GM21447 (cell line): ENCODE results near the gene RGPD5.
"Not testable (repeated sequence)": the region's sequence is repeated elsewhere in the genome, so short reads cannot be mapped to it uniquely, and the experiment has no call there.

ENCODE experiments used
- ATAC-seq: cut with Tn5 transposase; IDR thresholded peaks from one replicate; pipeline ENCODE4 v1.9.1; 2021; ENCODE audit not compliant: unreplicated experiment

The RGPD5 gene

DNA sequence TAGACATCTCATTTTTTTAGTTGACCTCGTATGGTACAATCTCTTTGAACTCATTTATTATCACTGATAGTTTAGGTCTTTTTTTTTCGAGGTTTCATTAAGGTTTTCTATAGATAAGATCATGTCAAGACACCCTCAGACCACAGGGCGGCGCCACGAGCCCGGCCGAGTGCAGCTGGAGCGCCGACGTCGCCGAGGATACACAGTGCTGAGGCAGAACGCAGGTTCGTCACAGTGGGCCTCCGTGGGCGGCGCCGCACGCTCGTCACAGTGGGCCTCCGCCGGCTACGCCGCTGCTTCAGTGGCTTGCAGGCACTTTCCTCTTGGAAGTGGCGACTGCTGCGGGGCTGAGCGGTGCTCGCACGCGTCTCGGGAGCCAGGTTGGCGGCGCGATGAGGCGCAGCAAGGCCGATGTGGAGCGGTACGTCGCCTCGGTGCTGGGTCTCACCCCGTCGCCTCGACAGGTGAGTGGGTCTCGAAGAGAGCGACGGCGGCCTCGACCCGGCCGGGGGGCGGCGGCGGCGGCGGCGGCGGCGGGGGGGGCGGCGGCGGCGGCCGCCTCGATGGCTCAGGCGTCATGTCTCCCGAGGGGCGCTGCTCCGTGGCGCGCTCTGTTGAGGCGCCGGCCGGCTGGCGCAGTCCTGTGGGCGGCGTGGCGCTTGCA lies at the start of gene RGPD5:
TSS of gene RGPD5 (plus strand) at position 232 of the 664 bp plus-strand sequence. CDS start at position 393, 161 bp downstream.
- ATAC-seq = peak; percentile 96

DNA sequence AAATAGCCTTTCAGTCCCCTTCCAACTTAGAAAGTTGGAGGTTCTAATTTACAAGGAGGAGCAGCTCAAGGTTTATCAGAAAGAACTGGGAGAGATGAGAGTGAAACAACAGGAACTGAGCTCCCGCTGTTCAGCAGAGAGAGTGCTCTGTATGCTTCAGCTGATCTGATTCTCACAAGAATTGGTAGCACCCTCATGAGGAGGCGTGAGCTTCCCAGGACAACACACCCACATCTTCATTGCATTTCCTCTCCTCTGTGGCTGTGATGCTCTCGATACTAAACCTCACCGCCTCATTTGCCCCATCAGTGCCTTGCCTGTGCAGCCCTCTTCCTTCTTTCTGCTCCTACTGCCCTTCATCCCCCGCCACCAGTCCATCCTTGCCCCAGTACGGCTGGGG lies 42.5 kb upstream of the RGPD5 start:
- ATAC-seq = not testable (repeated sequence)

DNA sequence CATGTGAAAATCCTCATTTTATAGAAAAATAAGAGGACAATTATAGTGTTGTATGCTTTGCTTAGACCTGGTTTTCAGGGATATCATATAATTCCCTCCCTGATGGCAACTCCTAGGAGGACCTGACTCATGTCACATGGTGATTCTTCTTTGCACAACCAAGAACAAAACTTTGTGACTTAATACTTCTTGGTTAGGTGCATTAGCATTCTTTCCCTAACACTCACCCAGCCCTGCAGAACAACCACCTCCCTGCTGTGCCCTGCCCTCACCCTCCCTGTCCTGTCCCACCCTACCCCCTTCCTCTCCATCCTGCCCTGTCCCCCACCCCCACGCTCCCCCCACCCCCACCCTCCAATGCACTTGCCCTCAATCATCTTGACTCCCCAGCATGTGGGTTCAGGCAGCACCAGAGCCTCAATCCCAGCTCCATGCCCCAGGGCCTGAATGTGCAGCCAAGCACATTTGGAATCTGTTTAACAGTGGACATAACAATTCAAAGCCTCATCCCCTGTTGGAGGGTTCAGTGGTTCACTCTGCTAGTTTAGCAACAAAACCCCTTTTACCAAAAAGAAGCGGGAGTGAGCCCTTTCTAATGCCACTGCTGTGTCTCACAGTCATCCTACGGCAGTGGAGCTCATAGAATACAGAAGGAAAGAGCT lies 36.8 kb upstream of the RGPD5 start:
- ATAC-seq = not testable (repeated sequence)

DNA sequence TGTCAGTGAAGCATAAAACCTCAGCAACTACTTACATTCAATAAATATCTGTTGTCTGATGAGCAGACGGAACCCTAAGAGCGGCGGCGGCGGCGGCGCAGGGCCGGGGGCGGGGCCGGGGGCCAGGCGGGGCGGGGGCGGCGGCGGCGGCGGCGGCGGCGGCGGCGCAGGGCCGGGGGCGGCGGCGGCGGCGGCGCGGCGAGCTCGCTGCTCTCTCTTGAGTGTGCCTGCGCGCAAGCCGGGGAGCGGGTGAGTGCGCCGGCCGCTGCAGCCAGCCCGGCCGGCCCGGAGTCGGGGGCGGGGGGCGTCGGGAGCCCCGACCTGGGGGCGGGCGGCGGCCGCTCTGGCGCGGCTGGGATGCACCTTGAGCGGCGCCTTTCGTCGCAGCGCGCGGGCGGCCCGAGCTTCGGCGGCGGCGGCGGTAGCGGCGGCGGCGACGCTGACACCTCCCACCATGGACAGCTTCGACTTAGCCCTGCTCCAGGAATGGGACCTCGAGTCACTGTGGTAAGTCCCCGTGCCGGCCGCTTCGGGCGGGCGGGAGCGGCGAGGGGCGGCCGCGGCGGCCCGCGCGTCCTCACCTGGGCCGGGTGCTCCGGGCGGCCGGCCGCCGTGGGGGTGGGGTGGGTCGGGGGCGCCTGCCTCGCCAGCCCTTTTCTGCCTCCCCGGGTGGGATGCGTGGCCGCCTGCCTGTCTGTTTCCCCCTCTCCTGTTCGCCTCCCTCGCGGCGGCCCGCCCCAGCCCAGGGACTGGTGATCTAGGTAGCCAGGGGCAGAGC lies 33.7 kb upstream of the RGPD5 start:
- not testable (repeated sequence) for ATAC-seq

DNA sequence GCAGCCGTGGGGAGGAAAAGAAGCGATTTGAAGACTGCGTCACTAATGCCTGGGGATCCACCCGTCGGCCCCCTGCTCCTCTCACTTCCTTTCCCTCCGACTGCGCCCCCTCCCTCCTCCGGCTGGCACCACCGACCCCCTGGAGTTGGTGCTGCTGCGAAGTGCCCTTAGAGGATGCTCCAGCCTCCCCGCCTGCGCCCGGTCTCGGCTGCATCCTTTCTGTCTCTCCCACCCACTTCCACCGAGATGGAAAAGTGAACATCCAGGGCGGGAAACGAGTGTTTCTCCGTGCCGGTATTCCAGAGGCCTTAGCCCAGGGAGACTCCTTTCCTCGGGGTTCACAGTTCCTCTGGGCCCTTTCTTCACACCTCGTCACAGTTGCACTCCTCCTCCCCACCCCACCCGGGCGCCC lies 33.1 kb upstream of the RGPD5 start:
- ATAC-seq = not testable (repeated sequence)

DNA sequence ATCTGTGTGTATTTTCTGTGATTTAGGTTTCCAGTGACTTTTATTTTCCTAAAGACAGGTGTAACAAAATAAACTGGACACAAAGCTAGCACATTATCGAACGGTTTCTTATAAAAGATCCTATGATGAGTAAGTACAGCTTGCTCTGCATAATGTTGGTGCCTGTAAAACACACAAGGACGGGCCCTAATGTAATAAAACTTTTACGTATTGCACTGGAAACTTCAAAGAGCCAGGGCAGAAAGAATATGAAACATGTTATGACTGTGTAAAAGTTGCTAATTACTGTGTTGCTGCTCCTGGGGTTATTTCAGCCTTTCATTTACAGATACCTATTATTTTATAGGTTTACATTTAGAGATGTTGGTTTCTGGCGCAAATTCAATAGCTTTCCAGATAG lies 32.1 kb upstream of the RGPD5 start:
- not testable (repeated sequence) for ATAC-seq

DNA sequence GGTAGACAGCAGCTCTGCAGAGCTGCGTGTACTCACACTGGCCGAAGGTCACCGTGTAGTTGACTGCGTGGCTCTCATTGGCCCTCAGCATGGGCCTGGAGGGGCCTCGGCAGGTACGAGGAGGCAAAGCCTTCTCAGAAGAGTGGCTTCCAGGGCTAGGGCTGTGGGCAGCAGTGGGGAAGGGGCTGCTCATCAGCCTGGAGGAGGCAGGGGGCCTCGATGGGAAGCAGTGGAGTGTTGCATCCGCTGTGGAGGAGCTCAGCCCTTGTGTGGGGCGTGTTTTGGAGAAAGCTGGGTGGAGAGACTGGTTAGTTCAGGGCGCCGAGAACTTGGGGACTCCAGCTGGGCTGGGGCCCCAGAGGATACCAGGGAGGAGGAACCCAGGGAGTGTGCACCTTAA lies 28.0 kb upstream of the RGPD5 start:
- ATAC-seq = not testable (repeated sequence)

DNA sequence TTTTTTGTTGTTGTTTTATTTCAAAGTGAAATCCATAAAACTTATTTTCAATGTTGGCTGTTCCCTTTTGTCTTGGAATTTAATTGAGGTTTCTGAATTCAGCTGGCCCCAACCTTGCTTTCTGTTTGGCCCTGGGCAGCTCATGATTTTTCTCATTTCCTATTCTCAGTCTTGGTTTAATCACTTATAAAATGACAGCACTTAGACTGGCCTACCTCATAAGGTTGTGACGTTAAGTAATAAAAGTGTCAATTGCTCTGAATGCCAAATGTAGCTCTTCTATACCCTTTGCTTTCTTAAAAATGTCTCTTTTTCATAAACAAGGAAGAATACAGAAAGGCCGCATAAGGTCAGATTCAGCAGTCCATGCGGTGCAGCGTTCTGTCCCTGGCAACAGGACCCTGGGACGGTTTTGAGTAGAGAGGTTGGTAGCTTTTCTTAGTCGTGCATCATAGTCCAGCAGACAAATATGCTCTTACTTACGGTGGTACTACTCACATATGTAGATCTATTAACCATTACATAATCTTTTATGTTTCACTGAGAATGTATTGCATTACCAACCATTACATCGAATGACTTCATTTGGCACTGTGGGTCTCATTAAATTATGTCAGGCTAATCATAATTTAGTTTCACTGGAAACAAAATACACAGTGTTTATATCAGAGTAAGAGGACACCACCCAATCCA lies 27.1 kb upstream of the RGPD5 start:
- ATAC-seq = not testable (repeated sequence)

DNA sequence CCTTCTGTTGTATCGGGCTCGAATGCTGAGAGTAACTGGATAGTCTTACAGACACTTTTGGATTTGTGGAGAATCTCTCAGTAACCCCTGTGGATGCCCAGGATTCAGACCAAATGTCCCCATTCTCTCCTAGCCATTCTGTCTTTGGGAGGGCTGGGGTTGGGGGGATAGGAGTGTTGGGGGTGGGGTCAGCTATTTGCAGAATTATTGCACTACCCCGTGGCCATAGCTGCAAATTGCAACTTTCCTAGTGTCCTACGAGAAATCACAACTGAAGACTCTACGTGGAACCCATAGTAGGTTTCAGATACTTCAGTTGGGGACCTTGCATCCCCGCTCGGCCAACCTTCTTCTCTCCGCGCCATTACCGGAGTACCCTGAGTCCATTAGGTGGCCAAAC lies 25.2 kb upstream of the RGPD5 start:
- not testable (repeated sequence) for ATAC-seq

DNA sequence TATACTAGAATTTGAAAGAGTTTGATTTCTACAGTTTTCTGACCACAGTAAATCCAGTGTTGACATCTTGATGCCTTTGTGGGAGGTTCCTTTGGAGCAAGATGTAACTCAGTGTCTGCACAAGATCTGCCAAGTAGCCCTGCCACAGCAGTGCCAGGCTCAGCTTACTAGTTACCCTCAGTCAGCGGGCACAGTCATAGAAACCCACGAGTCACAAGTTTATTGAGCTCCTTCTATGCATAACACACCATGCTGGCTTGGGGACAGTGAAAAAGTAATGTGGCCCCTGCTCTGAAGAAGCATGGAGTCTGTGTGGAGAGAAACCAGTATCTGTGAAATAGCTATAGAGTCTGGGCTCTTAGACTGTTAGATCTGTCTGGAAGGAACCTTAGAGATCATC lies 15.0 kb upstream of the RGPD5 start:
- ATAC-seq = not testable (repeated sequence)

DNA sequence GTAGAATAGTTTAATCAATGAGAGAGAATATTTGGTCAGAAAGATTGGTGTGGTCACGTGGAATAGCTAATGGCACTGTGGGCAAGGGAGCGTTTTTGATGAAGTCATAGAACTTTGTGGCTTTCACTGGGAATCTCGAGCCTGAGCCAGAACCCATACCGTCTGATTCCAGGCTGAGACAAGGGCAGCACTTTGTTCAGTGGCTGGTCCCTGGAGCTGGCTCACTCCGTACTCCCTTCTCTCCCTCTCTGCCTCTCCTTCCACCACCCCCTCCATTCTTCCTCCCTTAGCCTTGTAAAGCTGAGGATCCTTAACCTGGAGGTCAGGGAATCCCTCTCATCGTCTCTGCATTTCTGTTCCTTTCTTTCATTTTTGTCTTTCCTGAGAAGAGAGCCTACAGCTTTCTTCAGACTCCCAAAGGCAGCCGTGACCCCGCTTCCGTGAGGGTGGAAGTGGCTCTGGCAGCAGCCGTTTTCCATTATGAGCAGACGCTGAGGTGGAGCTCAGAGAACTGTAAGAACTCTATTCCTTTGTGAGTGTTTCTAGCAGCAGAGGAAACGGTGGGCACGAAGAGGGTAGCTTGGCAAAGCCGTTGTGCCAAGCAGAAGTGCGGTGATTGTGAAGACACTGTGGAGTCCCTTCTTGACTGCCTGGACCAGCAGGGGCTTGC lies 12.8 kb upstream of the RGPD5 start:
- ATAC-seq = not testable (repeated sequence)

DNA sequence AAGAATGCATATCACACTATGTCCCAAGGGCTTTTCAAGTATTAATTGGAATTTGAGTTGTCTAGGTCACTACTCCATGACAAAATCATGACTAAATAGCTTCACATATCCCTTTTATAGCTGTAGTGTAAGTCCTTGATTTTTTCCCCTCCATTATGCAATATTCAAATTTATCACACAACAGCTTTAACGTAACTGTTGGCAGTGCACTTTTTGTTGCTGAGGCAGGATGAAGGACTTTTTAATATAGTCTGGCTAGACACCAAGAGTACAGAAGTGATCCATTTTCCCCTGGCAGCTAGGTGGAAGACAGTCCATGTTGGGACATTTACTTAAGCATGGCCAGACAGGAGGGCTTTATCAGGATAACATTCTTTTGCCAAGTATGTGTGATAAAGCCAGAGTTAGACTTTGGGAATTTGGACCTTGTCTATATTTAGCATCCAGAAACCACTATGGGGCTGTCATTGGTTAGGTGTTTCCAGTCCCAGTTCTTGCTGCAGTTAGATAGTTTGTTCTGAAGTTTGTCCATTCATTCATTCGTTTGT lies 11.6 kb upstream of the RGPD5 start:
- not testable (repeated sequence) for ATAC-seq

DNA sequence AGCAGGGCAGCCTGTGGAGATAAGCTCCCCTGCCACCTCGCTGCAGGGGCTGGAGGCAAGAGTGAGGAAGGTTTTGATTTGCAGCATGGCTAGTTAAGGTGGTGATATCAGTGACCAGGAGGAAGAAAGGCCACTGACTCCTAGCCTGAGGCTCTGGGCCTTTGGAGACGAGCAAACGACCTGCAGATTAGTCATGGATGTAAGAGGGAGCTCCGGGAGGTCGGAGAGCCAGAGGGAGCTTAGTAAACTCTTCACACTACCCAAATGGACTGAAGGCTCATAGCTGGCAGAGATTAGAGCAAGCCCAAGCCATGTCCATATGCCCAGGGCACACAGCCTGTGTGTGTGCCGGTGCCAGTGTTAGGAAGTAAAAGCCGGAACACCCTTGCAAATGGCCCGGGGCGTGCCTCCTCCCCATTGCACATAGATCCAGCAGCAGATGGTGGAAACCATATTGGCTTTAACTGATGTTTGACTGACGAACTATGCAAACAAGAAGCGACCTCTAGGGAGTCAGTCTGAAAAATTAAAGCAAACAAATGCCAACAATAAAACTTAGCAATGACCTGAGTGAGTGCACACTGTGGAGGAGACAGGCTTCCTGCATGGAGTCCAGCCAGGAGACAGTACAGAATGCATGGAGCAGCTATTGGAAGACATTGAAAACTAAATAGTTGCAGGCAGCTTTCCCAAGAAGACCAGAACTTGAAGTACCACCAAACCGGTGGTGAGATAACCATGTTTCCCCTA lies 2.4 kb upstream of the RGPD5 start:
- ATAC-seq = not testable (repeated sequence)

DNA sequence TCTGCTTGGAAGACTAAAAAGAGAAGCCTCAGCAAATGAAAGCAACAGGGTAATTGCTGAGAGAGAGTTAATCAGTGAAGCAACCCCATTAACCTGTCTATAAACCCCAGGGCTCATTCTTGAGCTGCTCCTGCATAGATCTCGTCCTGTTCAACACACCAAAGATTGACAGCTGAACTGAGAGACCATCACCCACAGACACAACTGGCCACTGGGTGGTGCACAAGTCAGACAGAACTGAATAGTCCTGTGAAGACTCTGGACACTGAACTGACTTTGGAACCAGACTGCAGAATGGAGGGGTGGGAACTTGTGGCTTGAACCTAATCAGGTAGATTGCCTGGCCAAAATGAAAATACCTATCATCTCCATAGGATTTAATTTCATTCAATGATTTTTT lies 1.4 kb upstream of the RGPD5 start:
- ATAC-seq = peak; percentile 69

DNA sequence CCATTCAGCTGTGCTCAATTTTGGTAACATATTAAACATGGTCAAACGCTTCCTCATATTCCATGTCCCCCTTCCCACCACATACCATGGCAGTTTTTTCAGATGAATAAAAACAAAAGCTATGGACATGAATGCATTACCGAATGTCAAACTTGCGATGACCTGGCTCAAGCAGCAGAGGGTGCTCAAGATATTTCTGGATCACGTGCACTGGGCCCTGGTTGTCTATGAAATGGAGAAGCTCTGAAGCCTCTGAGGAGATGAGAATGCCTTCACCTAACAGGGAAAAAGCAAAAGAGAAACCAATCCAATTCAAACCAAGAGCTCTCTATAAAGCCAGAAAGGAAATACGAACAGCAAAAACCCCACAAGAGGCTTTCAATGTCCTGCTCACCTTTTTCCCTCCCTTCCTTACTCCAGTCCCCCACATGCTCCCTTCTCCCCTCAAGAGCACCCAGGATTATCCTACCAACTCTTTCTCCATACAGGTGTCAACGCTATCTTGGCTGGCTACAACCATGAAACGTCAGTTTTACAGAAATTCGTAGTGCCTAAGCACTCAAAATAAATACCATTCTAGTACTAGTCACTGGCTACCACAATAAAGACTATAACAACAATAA lies 77.1 kb downstream of the RGPD5 start:
- peak; percentile 97 for ATAC-seq

DNA sequence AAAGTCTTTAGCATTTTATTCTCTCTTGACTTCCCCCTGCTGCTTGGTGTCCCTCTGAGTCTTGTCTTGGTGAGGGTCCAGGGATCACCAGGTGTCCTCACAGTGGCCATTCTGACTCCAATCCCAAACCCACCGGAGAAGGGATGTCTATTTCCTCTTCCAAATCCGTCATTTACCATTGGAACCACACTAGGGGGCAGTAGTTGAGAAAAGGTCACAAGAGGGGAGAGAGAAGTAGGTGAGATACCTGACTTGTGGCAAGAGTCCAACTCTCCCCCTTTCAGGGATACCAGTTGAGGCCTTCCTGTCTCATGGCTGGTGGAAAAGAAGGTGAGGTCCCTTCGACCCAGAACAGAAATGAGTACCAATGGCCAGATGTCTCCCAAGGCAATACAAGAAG lies 82.5 kb downstream of the RGPD5 start:
- ATAC-seq = not testable (repeated sequence)

DNA sequence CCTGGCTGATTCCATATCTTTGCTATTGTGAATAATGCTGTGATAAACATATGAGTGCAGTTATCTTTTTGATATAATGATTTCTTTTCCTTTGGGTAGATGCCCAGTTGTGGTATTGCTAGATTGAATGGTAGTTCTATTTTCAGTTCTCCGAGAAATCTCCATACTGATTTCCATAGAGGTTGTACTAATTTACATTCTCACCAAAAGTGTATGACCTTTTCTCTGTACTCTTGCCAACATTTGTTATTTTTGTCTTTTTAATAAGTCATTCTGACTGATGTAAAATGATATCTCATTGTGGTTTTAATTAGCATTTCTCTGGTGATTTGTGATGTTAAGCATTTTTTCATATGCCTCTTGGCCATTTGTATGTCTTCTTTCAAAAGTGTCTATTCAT lies 88.0 kb downstream of the RGPD5 start:
- not testable (repeated sequence) for ATAC-seq

DNA sequence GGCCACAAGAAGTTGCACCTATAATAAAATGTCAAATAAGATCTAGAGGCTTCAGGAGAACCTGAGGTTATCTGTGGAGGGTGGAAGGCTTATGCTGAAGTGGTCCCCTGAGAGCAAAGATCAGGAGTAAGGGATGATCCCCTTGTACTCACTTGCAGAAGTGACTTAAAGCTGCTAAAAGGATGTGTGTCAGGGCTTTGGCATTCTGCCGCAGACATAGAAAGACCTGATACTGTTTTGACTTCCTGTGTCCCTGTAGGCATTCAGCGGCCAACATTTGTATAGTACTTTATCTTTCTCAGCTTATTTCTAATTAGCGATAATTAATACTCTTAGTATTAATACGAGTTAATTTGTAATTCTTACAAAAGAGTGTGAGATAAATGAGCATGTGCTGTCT lies 94.3 kb downstream of the RGPD5 start:
- not testable (repeated sequence) for ATAC-seq

DNA sequence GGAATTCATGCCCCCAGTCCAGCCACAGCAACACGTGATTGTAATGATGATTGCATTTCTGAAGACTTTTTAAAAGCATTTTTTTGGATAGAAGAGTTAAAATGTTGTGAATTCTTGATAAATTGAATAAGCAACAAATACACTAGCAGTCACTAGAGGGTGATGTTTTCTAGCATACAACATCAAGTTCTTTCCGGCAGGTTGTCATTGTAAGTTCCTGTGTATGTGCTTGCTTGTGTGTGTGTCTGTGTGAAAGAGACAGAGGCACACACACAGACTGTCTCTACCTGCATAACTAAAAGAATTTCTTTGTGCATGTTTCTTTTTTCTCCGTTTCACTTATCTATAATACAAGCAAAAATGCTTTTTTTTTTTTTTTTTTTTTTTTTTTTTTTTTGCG lies 95.8 kb downstream of the RGPD5 start:
- ATAC-seq = not testable (repeated sequence)
